ENCODE measurements around the gene PNRC1. TPM values are rescaled to one million over a fixed set of nuclear protein-coding genes. Genes with fewer than 3 reads are reported as not detected.
"Not testable (repeated sequence)": the region's sequence is repeated elsewhere in the genome, so short reads cannot be mapped to it uniquely, and the experiment has no call there.

PNRC1 gene
- total RNA-seq, 1 donor from 2014 or later, result 59.8 TPM

DNA sequence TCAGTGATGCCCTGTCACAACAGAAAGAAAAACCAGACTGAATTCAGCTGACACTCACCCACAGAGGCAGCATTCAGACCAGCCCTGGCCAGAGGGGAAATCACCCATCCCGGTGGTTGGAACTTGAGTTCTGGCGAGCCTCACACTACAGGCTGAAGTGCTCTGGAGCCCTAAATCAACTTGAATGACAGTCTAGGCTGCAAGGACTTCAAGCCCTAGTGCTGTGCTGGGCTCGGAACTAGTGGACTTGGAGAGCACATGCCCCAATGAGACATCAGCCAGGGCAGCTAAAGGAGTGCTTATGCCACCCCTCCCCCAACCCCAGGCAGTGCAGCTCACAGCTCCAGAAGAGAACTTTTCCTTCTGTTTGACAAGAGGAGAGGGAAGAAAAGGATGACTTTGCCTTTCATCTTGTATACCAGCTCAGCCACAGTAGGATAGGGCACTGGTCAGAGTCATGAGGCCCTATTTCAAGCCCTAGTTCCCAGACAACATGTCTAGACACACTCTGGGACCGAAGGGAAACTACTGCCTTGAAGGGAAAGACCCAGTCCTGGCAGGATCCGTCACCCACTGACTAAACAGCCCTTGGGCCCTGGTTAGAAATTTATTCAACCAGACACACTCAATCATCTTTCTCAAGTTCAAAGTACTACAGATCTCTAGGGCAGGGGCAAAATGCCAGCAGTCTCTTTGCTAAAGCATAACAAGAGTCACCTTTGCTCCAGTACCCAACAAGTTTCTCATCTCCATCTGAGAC, 43.2 kb upstream of the PNRC1 start:
- no peaks in the 10 kb centered on the region for H3K27me3 ChIP-seq (ENCODE audit: control insufficient read depth, insufficient read depth, low read length)
- no peaks in the 10 kb centered on the region for H3K36me3 ChIP-seq (ENCODE audit: control insufficient read depth, insufficient read depth, low read length)
- TF ChIP-seq CTCF (IDR thresholded peaks at IDR 0.05; ENCODE audit: insufficient read depth, low read length, poor library complexity, severe bottlenecking), result no peak
- no peak for DNase-seq (ENCODE audit: low read depth)
- no peak overlapping the region for H3K4me3 ChIP-seq (ENCODE audit: low read depth, low read length)

- not testable (repeated sequence) for H3K4me3 ChIP-seq (ENCODE audit: low read depth, low read length); H3K36me3 ChIP-seq (ENCODE audit: control insufficient read depth, insufficient read depth, low read length); H3K27me3 ChIP-seq (ENCODE audit: control insufficient read depth, insufficient read depth, low read length); DNase-seq (ENCODE audit: low read depth)
Measured at GRCh38 chr6:89037901-89038293, 42.7 kb upstream of the PNRC1 start.

DNA sequence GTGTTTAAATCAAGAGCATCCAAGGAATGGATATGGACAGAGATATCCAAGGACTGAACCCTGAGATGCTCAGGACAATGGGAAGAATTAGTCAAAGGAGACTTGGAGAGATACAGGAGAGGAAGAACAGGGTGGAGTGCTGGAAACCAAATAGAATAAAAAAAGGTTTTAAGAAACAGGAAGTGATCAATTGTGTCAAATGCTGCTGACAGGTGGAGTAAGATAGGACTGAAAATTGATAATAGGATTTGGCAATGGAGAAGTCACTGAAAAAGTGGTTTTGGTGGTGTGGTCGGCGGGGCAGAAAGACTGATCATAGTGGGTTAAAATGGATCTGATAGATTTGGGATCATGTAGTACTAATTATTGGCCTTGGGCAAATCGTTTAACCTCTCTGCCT, 37.9 kb upstream of the PNRC1 start:
- no peaks in the 10 kb centered on the region for H3K27me3 ChIP-seq (ENCODE audit: control insufficient read depth, insufficient read depth, low read length)
- no peak for TF ChIP-seq CTCF (IDR thresholded peaks at IDR 0.05; ENCODE audit: insufficient read depth, low read length, poor library complexity, severe bottlenecking)
- DNase-seq (ENCODE audit: low read depth), result no peak
- H3K36me3 ChIP-seq (ENCODE audit: control insufficient read depth, insufficient read depth, low read length), result no peaks in the 10 kb centered on the region
- H3K4me3 ChIP-seq (ENCODE audit: low read depth, low read length), result no peak overlapping the region

DNA sequence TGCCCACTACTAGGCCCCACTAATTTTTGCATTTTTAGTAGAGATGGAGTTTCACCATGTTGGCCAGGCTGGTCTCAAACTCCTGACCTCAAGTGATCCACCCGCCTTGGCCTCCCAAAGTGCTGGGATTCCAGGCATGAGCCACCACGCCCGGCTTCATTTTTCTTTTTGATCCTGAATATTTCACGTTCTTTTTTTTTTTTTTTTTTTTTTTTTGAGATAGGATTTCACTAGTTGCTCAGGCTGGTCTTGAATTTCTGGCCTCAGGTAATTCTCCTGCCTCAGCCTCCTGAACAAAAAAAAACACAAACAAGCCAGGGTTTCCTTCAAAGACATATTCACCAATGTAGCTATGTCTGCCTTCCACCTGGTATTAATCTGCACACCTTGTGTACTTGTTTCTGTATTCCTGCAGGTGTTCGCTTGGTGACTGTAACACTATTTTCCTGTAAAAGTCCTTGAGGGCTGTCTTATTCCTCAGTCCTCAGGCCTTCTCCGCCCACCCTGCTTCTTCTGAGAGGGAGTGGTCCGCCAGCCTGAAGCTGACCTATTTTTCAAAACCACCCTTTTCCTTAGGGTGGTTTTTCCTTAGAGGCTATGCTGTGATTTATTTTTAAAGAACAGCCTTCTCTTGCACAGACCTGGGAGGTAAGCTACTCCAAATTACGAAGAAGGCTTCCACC, 36.1 kb upstream of the PNRC1 start:
- Histone ChIP-seq H3K4me3 (ENCODE audit: low read depth, low read length) (no peak overlapping the region), H3K36me3 (ENCODE audit: control insufficient read depth, insufficient read depth, low read length) (no peaks in the 10 kb centered on the region), H3K27me3 (ENCODE audit: control insufficient read depth, insufficient read depth, low read length) (no peaks in the 10 kb centered on the region)
- no peak for DNase-seq (ENCODE audit: low read depth)
- no peak for TF ChIP-seq CTCF (IDR thresholded peaks at IDR 0.05; ENCODE audit: insufficient read depth, low read length, poor library complexity, severe bottlenecking)

DNA sequence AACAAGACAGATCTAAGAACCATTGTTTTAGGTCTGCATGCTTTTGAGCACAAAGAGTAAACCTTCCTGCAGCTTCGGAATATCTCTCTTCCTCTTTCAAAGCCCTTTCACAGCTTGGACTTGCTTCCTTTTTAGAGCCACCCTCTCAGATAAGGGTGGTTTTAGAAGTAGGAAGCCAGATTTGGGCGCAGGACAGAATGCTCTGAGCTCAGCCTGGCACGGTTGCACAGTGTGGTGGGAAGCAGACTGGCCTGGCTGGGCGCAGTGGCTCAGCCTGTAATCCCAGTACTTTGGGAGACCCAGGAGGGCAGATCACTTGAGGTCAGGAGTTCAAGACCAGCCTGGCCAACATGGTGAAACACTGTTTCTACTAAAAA, 35.6 kb upstream of the PNRC1 start:
- DNase-seq (ENCODE audit: low read depth), result no peak
- H3K4me3 ChIP-seq (ENCODE audit: low read depth, low read length), result no peak overlapping the region

GRCh38 chr6:89045576-89045975, 35.0 kb upstream of the PNRC1 start:
- H3K36me3 ChIP-seq (ENCODE audit: control insufficient read depth, insufficient read depth, low read length), result no peaks in the 10 kb centered on the region
- no peak for TF ChIP-seq CTCF (IDR thresholded peaks at IDR 0.05; ENCODE audit: insufficient read depth, low read length, poor library complexity, severe bottlenecking)
- DNase-seq (ENCODE audit: low read depth), result no peak
- H3K27me3 ChIP-seq (ENCODE audit: control insufficient read depth, insufficient read depth, low read length), result no peaks in the 10 kb centered on the region
- H3K4me3 ChIP-seq (ENCODE audit: low read depth, low read length), result no peak overlapping the region

More for the DNA sequence above, 35.6 kb upstream of the PNRC1 start:
- no peaks in the 10 kb centered on the region for H3K36me3 ChIP-seq (ENCODE audit: control insufficient read depth, insufficient read depth, low read length)
- TF ChIP-seq CTCF (IDR thresholded peaks at IDR 0.05; ENCODE audit: insufficient read depth, low read length, poor library complexity, severe bottlenecking), result no peak
- H3K27me3 ChIP-seq (ENCODE audit: control insufficient read depth, insufficient read depth, low read length), result no peaks in the 10 kb centered on the region
